HEK293 (cell line): ENCODE data around the gene PIK3R5.

Experiments
- CTCF ChIA-PET: fragments of 350-600 bp; formaldehyde crosslinking; extraction: SDS; loops from one replicate; lab custom pipeline; 2021; ENCODE audit warnings: antibody characterized with exemption; lab: Yijun Ruan, JAX
- POLR2A ChIA-PET: fragments of 300-600 bp; formaldehyde crosslinking; extraction: SDS; loops from one replicate; lab custom pipeline; 2020; ENCODE audit warnings: antibody characterized with exemption, inconsistent platforms; lab: Yijun Ruan, JAX
- H3K27ac ChIP-seq: fragments of 200-500 bp; sonication (Bioruptor generic); 2 replicates; pipeline ENCODE4 v1.5.1; 2014; ENCODE audit warnings: low read depth, low read length, control low read depth, inconsistent platforms; ENCODE audit errors: extremely low read depth
- H3K36me3 ChIP-seq, 2 experiments: fragments of 200-500 bp in 1 of 2; sonication (Bioruptor generic) in 1 of 2; 1 replicate in 1 of 2; 2 replicates in 1 of 2; pipeline ENCODE4 v1.5.1; 2014 to 2017; ENCODE audit warnings: inconsistent platforms in 2 of 2, low read length in 2 of 2; ENCODE audit not compliant: control insufficient read depth in 2 of 2, insufficient read depth in 1 of 2
- H3K4me1 ChIP-seq: fragments of 200-500 bp; sonication (Bioruptor generic); 2 replicates; pipeline ENCODE4 v1.5.1; 2014; ENCODE audit warnings: mild to moderate bottlenecking, low read length, inconsistent platforms; ENCODE audit not compliant: control insufficient read depth, insufficient read depth
- H3K4me3 ChIP-seq: 2 replicates; pipeline ENCODE4 v1.5.1; 2011; ENCODE audit warnings: low read depth, mild to moderate bottlenecking, control low read depth, low read length, moderate library complexity
- H3K9me3 ChIP-seq: fragments of 200-500 bp; sonication (Bioruptor generic); 2 replicates; pipeline ENCODE4 v1.5.1; 2014; ENCODE audit warnings: low read depth, low read length, inconsistent platforms; ENCODE audit not compliant: control insufficient read depth, insufficient read depth
- GLIS1 ChIP-seq: fragments of 450-650 bp; formaldehyde crosslinking; IDR thresholded peaks from 2 replicates; pipeline ENCODE4 v1.5.1; 2016; ENCODE audit warnings: missing biosample characterization, missing genetic modification characterization
- GLIS2 ChIP-seq: fragments of 450-650 bp; formaldehyde crosslinking; IDR thresholded peaks from 2 replicates; pipeline ENCODE4 v1.5.1; 2016; ENCODE audit warnings: missing biosample characterization, missing genetic modification characterization
- HOXD13 ChIP-seq: sonication (generic); formaldehyde crosslinking; IDR thresholded peaks from 2 replicates; pipeline ENCODE4 v1.8.0; 2022; ENCODE audit warnings: missing genetic modification reagents, borderline replicate concordance
- KLF17 ChIP-seq: fragments of 450-650 bp; formaldehyde crosslinking; IDR thresholded peaks from 2 replicates; pipeline ENCODE4 v1.5.1; 2016; ENCODE audit warnings: missing biosample characterization, missing genetic modification characterization
- MYNN ChIP-seq: fragments of 450-650 bp; formaldehyde crosslinking; IDR thresholded peaks from 2 replicates; pipeline ENCODE4 v1.5.1; 2016; ENCODE audit warnings: missing biosample characterization, missing genetic modification characterization, borderline replicate concordance
- OSR2 ChIP-seq: fragments of 450-650 bp; formaldehyde crosslinking; IDR thresholded peaks from 2 replicates; pipeline ENCODE4 v1.5.1; 2016; ENCODE audit warnings: missing biosample characterization, missing genetic modification characterization
- PRDM10 ChIP-seq: fragments of 450-650 bp; formaldehyde crosslinking; IDR thresholded peaks from 2 replicates; pipeline ENCODE4 v1.5.1; 2016; ENCODE audit warnings: missing biosample characterization, missing genetic modification characterization
- SCRT2 ChIP-seq: fragments of 450-650 bp; formaldehyde crosslinking; IDR thresholded peaks from 2 replicates; pipeline ENCODE4 v1.5.1; 2016; ENCODE audit warnings: missing biosample characterization, missing genetic modification characterization
- SP7 ChIP-seq: fragments of 450-650 bp; formaldehyde crosslinking; IDR thresholded peaks from 2 replicates; pipeline ENCODE4 v1.5.1; 2016; ENCODE audit warnings: missing biosample characterization, missing genetic modification characterization
- ZBTB11 ChIP-seq: fragments of 450-650 bp; formaldehyde crosslinking; conservative IDR thresholded peaks from 2 replicates; pipeline ENCODE4 v1.5.1; 2016; ENCODE audit warnings: low read depth, missing biosample characterization, missing genetic modification characterization
- ZEB2 ChIP-seq: fragments of 450-650 bp; formaldehyde crosslinking; IDR thresholded peaks from 2 replicates; pipeline ENCODE4 v1.5.1; 2016; ENCODE audit warnings: missing biosample characterization, missing genetic modification characterization
- ZIC2 ChIP-seq: fragments of 450-650 bp; formaldehyde crosslinking; IDR thresholded peaks from 2 replicates; pipeline ENCODE4 v1.5.1; 2016; ENCODE audit warnings: missing biosample characterization, missing genetic modification characterization
- ZNF114 ChIP-seq: fragments of 450-650 bp; formaldehyde crosslinking; IDR thresholded peaks from 2 replicates; pipeline ENCODE4 v1.5.0; 2017; ENCODE audit warnings: missing biosample characterization, missing genetic modification characterization
- ZNF175 ChIP-seq: fragments of 450-650 bp; formaldehyde crosslinking; IDR thresholded peaks from 2 replicates; pipeline ENCODE4 v1.5.1; 2016; ENCODE audit warnings: missing biosample characterization, missing genetic modification characterization
- ZNF202 ChIP-seq: fragments of 450-650 bp; formaldehyde crosslinking; IDR thresholded peaks from 2 replicates; pipeline ENCODE4 v1.5.1; 2016; ENCODE audit warnings: missing biosample characterization, missing genetic modification characterization, borderline replicate concordance
- ZNF311 ChIP-seq: fragments of 450-650 bp; formaldehyde crosslinking; IDR thresholded peaks from 2 replicates; pipeline ENCODE4 v1.5.1; 2017; ENCODE audit warnings: missing biosample characterization, missing genetic modification characterization, borderline replicate concordance
- ZNF341 ChIP-seq: fragments of 450-650 bp; formaldehyde crosslinking; IDR thresholded peaks from 2 replicates; pipeline ENCODE4; 2016; ENCODE audit warnings: low read depth, missing biosample characterization, missing genetic modification characterization
- ZNF404 ChIP-seq: fragments of 450-650 bp; formaldehyde crosslinking; IDR thresholded peaks from 2 replicates; pipeline ENCODE4 v1.5.1; 2017; ENCODE audit warnings: missing biosample characterization, missing genetic modification characterization
- ZNF548 ChIP-seq: fragments of 450-650 bp; formaldehyde crosslinking; IDR thresholded peaks from 2 replicates; pipeline ENCODE4 v1.5.1; 2016; ENCODE audit warnings: missing biosample characterization, missing genetic modification characterization
- ZNF610 ChIP-seq: fragments of 450-650 bp; formaldehyde crosslinking; IDR thresholded peaks from 2 replicates; pipeline ENCODE4 v1.5.1; 2016; ENCODE audit warnings: missing biosample characterization, missing genetic modification characterization, borderline replicate concordance
- ZNF621 ChIP-seq: fragments of 450-650 bp; formaldehyde crosslinking; IDR thresholded peaks from 2 replicates; pipeline ENCODE4 v1.5.1; 2017; ENCODE audit warnings: missing biosample characterization, missing genetic modification characterization
- ZNF629 ChIP-seq: fragments of 450-650 bp; formaldehyde crosslinking; IDR thresholded peaks from 2 replicates; pipeline ENCODE4 v1.5.1; 2017; ENCODE audit warnings: missing biosample characterization, missing genetic modification characterization
- ZNF664 ChIP-seq: fragments of 450-650 bp; formaldehyde crosslinking; IDR thresholded peaks from 2 replicates; pipeline ENCODE4 v1.5.1; 2016; ENCODE audit warnings: missing biosample characterization, missing genetic modification characterization
- ZNF677 ChIP-seq: fragments of 450-650 bp; IDR thresholded peaks from 2 replicates; pipeline ENCODE4 v1.5.0; 2018; ENCODE audit warnings: missing biosample characterization, mild to moderate bottlenecking, missing genetic modification characterization, moderate library complexity
- ZNF830 ChIP-seq: fragments of 450-650 bp; IDR thresholded peaks from 2 replicates; pipeline ENCODE4 v1.5.0; 2018; ENCODE audit warnings: missing biosample characterization, missing genetic modification characterization, low read depth, mild to moderate bottlenecking, moderate library complexity

The PIK3R5 gene

GRCh38 chr17:9011001-9011400 lies 45.5 kb upstream of the PIK3R5 start:
- peaks cover 5% of the 10 kb centered on the region for H3K4me1 ChIP-seq
- CTCF ChIA-PET: interaction anchor here (0.6 to 6.2 kb wide), 3 partner anchors 9 to 565 kb away, joined by 3 to 60 read pairs (median 3); partner anchors contain the start of gene CFAP52

GRCh38 chr17:9009737-9010136 lies 44.2 kb upstream of the PIK3R5 start:
- POLR2A ChIA-PET: interaction anchor here (1.5 kb wide), 1 partner anchor 12 kb away, joined by 6 read pairs; the partner anchor contains the start of gene NTN1
- CTCF ChIA-PET: interaction anchor here (0.6 to 6.2 kb wide), 5 partner anchors 13 to 514 kb away, joined by 3 to 60 read pairs (median 3); no protein-coding TSS in a partner anchor
- H3K9me3 ChIP-seq: no peaks in the 10 kb centered on the region
- H3K27ac ChIP-seq: no peak overlapping the region
- no peaks in the 10 kb centered on the region for H3K36me3 ChIP-seq
- H3K4me1 ChIP-seq: peaks cover 5% of the 10 kb centered on the region
- H3K4me3 ChIP-seq: no peak overlapping the region
- TF ChIP-seq SCRT2 (tag by site-specific recombination) (no peak), ZNF610 (tag by site-specific recombination) (no peak), PRDM10 (peak; percentile 31), MYNN (tag by site-specific recombination) (no peak), SP7 (tag by site-specific recombination) (0 out of 2 replicates have a peak, but pooled peaks have one; percentile 16), ZNF629 (tag by site-specific recombination) (peak; percentile 90), ZNF202 (no peak), ZNF404 (tag by site-specific recombination) (no peak), KLF17 (tag by site-specific recombination) (0 out of 2 replicates have a peak, but pooled peaks have one; percentile 22), ZNF311 (tag by site-specific recombination) (no peak), ZNF341 (tag by site-specific recombination) (0 out of 2 replicates have a peak, but pooled peaks have one; percentile 12), ZEB2 (peak; percentile 84), ZNF621 (tag by site-specific recombination) (no peak), ZNF664 (tag by site-specific recombination) (peak; percentile 44; the same call in 1 of the 2 replicates), ZNF175 (no peak), GLIS1 (tag by site-specific recombination) (peak; percentile 67), OSR2 (peak; percentile 71), ZNF677 (tag by site-specific recombination) (no peak), ZNF830 (no peak), GLIS2 (tag by site-specific recombination) (peak; percentile 72), ZNF114 (tag by site-specific recombination) (no peak), ZIC2 (peak; percentile 41), ZNF548 (tag by site-specific recombination) (no peak)

More at GRCh38 chr17:9011001-9011400, 45.5 kb upstream of the PIK3R5 start:
- H3K27ac ChIP-seq: no peak overlapping the region
- peak; percentile 100 for TF ChIP-seq ZNF610 (tag by site-specific recombination)
- no peak for TF ChIP-seq HOXD13 (CRISPR knock-in tag)
- no peak for TF ChIP-seq ZBTB11 (tag by site-specific recombination)
- TF ChIP-seq, all 188 proteins: peak for 1
- POLR2A ChIA-PET: no interaction called here
- Histone ChIP-seq H3K9me3 (no peaks in the 10 kb centered on the region), H3K36me3 (no peaks in the 10 kb centered on the region), H3K4me3 (no peak overlapping the region)
